GM18519 (cell line): ENCODE data around the gene ITGB8.

Source experiments
- ATAC-seq: cut with Tn5 transposase; IDR thresholded peaks from one replicate; pipeline ENCODE4 v1.9.1; 2021; ENCODE audit warnings: mild to moderate bottlenecking, moderate library complexity; ENCODE audit not compliant: unreplicated experiment, low FRiP score

Gene ITGB8

DNA sequence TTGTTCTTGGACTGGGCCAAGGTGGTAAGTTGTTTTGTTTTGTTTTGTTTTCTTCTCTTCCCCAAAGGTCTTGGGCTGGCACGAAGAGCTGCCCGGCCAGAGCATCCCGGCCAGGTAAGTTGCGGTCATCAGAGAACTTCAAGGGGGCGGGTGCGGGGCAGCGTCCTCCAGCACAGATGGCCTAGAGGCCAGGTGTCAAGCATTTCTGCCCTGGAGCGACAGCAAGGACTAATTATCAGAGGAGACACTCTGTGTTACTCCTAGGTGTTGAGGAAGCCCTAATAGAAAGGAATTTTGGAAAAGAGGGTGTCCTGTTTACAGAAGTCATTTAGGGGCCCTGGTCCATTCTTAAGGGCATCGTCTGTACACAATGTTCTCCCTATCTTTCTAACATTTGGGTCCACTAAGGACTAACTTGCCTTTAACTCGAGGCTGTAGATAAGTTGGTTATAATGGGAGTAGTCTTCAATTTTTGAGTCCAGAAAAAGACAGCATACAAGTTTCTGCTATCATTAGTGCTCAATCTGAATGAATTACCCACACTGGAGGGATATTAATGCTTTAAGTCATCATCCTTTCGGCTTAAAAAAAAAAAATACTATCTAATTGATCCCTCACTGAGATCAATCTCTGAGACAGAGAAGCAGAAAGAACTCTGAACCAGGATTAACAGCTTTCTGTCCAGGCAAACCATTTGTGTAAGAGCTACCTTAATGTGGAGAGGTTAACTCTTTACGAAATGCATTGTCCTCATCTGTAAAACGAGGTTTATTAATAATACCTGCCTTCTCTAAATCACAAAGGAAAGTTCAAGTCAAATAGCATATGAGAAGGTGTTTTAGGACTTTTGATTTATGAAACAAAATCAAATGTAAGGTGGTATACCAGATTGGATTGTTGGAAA lies 1.5 kb downstream of the ITGB8 start:
- ATAC-seq, result no peak

DNA sequence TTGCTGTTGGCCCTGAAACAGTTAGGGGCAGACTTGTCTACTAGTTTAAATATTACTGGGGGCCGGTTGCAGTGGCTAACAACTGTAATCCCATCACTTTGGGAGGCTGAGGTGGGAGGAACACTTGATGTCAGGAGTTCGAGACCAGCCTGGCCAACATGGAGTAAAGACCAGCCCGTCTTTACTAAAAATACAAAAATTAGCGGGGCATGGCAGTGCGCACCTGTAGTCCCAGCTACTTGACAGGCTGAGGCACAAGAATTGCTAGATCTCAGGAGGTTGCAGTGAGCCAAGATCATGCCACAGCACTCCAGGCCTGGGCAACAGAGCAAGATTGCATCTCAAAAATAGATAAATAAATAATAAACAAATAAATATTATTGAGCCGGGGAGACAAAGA lies 7.6 kb downstream of the ITGB8 start:
- ATAC-seq, result no peak

GRCh38 chr7:20340839-20341238 lies 10.1 kb downstream of the ITGB8 start:
- ATAC-seq, result no peak

DNA sequence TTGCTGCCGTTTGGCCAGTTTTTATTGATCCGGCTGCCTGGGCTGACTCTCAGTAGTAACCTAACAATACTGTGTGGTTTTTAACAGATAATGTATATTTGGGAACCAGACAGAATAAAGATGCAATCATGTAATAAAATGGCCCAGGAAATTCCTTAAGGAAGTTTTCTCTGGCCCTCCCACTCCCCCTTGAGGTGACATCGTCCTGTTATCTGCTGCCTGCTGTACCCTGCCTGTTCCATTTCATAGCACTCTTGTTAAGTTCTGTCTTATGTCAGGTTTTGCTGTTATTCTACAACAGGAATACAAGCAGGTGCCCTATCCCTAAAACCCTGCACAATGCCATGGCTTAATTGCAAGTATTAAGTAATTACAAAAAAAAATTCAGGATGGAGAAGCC lies 12.5 kb downstream of the ITGB8 start:
- no peak for ATAC-seq

- ATAC-seq, result no peak
These were observed 13.2 kb downstream of the ITGB8 start for GRCh38 chr7:20343941-20344340.

GRCh38 chr7:20344396-20344795 lies 13.7 kb downstream of the ITGB8 start:
- ATAC-seq, result no peak

GRCh38 chr7:20346577-20346976 lies 15.9 kb downstream of the ITGB8 start:
- ATAC-seq, result no peak

DNA sequence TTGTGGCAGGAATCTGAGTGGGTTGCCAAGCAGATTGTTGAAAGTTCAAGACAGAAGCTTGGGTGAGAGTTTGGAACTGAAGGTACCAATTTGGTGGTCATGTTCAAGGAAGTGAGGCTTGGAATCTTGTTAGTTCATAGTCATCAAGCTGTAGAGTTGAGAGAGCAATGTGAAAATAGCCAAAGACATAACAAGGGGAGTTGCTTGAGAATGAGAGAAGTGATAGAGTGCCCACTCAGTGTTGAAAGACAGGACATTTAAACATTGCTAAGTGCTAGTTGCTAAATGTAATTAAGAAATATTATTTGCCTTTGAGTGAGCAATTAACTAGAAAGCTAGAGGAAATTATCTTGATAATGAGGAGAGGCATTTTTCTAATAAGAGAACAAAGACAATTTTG lies 17.0 kb downstream of the ITGB8 start:
- ATAC-seq, result no peak

DNA sequence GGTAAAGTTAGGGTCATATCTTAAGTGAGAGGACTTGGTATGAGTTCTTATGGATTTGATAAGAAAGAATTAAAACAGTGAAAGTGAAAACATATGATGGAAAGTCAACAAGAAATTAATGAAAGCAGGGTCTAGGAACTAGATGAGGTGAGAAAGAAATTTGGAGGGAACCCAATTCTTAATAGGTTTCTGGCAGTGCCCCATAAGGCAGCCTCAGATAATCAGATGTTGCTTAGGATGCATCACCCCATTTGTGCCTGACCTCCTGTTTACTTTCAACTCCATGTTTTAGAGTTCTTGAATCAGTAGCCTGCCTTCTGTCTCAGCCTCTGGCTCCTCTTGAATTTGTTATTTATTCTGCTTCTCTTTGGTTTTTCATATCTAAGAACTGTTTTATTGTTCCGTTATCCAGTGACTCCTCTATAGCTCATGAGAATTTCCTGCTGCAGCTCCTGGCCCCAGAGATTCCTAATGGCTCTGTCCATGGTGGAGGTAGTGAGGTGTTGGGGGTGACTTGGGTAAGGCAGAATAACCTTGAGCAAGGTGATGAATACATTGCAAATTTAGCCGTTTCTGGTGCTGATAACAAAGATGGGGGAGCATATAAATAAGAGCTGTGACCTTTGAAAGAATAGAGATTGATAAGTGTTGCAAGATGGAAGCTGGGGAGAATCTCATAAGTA lies 17.6 kb downstream of the ITGB8 start:
- ATAC-seq, result no peak

GRCh38 chr7:20350518-20350951 lies 19.8 kb downstream of the ITGB8 start:
- ATAC-seq, result no peak

DNA sequence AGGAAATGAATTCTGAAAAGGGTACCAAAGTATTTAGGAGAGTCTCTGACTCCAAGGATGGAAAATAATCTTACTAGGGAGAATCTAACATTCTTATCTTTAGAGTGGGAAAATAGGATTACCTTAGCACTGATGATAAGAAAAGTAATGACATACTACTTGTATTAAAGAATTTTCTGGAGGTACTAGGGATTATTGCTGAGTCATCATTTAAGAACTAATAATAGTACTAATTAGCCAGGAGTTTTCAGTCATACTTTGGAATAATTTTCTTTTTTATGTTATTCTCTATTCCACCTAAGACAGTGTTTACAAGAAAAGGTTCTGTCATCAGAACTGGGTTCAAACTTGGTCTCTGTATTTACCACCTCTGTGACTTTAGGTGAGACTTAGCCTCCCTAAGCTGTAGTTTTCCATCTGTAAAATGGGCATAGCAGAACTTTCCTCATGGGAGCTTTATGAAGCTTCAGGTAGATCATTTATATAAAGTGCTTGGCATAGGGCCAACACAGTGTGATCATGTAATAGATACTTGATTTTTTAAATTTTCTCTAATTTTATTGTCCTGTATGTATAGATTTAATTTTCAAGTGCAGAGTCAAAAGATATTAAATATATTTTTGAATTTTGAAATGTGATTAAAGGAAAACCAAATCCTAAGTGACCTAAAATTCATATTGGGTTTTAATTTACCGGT lies 20.4 kb downstream of the ITGB8 start:
- ATAC-seq, result no peak

DNA sequence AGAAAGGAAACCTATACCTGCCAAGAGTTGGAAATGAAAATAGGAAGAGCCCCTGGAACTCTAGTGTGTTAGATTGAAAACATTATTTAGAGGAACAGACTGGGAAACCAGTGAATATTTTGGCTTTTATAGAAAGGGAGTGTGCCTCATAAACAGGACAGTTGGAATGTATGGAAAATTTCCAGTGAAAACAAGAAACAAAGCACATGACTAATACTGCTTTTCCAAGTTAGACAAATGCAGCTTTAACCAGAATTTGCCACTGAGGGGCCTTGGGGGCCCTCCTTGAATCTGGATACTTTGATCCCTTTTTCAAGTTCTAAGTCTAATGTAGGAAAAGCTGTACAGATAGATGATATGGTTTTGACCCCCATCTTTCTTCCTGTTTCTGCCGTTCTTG lies 21.2 kb downstream of the ITGB8 start:
- ATAC-seq, result no peak

DNA sequence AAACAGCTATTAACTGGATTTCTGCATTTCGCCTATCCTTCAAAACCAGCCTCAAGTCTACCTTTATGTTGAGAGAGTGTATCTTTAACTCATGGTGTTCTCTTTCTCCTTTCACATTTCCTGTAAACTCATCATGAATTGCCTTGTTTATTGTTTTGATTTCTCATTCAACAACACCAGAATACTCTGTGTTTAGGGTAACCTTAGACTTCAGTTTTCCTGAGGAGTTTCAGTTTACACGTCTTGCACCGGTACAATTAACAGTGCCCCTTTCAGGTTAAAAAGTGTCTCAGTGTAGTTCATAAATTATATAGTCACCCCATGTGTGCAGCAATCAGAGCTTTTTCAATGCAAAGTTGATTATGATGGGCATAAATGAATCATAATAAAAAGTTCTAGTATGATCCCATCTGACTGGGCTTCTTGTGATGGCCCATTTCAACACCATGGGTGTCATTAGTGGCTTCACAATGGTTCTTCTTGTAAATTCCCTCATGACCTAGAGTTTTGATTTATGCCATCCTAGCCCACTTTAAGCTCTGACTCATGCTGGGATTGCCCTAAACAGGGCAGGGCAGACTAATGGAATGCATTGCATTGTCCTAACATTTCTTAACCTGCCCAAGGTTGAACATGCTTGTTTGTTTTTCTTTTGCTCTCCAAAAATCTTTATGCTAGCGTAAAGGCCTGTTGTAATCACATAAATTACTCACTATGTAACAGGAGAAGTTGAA lies 22.0 kb downstream of the ITGB8 start:
- ATAC-seq, result no peak

- ATAC-seq, result no peak
These were observed 24.2 kb downstream of the ITGB8 start for GRCh38 chr7:20354610-20355528.

GRCh38 chr7:20358106-20358505 lies 27.4 kb downstream of the ITGB8 start:
- no peak for ATAC-seq

DNA sequence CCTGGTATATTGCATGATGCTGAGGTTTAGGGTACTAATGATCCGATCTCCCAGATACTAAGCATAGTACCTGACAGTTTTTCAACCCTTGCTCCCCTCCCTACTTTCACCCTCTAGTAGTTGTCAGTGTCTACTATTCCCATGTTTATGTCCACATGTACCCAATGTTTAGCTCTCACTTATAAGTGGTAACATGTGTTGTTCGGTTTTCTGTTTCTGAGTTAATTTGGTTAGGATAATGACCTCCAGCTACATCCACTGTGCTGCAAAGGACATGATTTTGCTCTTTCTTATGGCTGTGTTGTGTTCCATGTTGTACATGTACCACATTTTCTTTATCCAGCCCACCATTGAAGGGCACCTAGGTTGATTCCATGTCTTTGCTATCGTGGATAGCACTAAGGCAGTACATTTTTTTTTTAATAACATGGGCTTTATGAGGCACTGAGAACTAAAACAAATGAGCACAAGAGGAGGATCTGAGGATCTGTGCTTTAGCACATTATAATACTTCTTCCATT lies 28.1 kb downstream of the ITGB8 start:
- no peak for ATAC-seq

GRCh38 chr7:20359341-20359963 lies 28.8 kb downstream of the ITGB8 start:
- ATAC-seq, result no peak

DNA sequence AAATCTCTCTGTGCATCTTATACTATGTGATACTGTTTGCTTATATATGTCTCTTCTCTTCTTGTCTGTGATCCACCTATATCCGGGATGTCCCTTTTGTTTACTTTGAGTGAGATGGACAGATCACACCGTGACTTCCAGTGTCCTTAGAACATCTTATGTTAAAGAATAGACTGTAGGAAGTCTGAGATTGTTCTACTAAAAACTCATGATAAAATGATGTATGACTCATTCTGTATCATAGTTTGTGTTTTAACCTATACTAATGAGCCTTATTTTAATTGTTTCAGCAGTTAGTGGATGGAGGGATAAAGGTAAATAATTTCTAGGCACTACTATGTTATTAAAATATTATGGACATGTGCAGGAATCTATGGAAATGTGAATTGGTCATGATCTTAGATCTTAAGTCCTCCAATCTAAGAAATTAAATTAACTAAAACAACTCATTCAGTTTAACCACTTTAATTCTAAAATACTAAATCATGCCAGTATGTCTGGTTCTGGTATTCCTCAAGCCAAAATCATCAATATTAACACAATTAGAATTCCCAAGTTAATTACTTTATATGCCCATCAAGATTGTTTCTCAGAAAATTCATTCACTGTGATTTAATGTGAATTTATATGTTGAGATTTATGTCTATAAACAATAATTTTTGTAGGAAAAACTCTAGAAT lies 32.0 kb downstream of the ITGB8 start:
- ATAC-seq, result no peak
